ENCODE data around the gene RSAD1.

RSAD1 gene

GRCh38 chr17:50511058-50511457 is 32.4 kb downstream of the RSAD1 start:
- no peak for TF ChIP-seq CTCF (IDR thresholded peaks at IDR 0.05; ENCODE audit: low read depth, low read length, missing control alignments)
- DNase-seq (ENCODE audit: low read depth): peak; percentile 86
- H3K4me3 ChIP-seq (ENCODE audit: low read depth, low read length): no peak overlapping the region

- DNase-seq (ENCODE audit: low read depth): no peak
- H3K4me3 ChIP-seq (ENCODE audit: low read depth, low read length): no peak overlapping the region
- TF ChIP-seq CTCF (IDR thresholded peaks at IDR 0.05; ENCODE audit: low read depth, low read length, missing control alignments): no peak
Observed at GRCh38 chr17:50513495-50513894, 34.8 kb downstream of the RSAD1 start.

GRCh38 chr17:50514388-50514787 is 35.7 kb downstream of the RSAD1 start:
- H3K4me3 ChIP-seq (ENCODE audit: low read depth, low read length): no peak overlapping the region
- no peak for TF ChIP-seq CTCF (IDR thresholded peaks at IDR 0.05; ENCODE audit: low read depth, low read length, missing control alignments)
- no peak for DNase-seq (ENCODE audit: low read depth)

GRCh38 chr17:50514936-50515702 is 36.5 kb downstream of the RSAD1 start:
- TF ChIP-seq CTCF (IDR thresholded peaks at IDR 0.05; ENCODE audit: low read depth, low read length, missing control alignments): no peak
- DNase-seq (ENCODE audit: low read depth): no peak
- H3K4me3 ChIP-seq (ENCODE audit: low read depth, low read length): no peak overlapping the region

GRCh38 chr17:50517011-50517410 is 38.4 kb downstream of the RSAD1 start:
- DNase-seq (ENCODE audit: low read depth): no peak
- H3K4me3 ChIP-seq (ENCODE audit: low read depth, low read length): no peak overlapping the region
- no peak for TF ChIP-seq CTCF (IDR thresholded peaks at IDR 0.05; ENCODE audit: low read depth, low read length, missing control alignments)

GRCh38 chr17:50517504-50518383 is 39.1 kb downstream of the RSAD1 start:
- no peak for TF ChIP-seq CTCF (IDR thresholded peaks at IDR 0.05; ENCODE audit: low read depth, low read length, missing control alignments)
- no peak overlapping the region for H3K4me3 ChIP-seq (ENCODE audit: low read depth, low read length)
- DNase-seq (ENCODE audit: low read depth): no peak

Data from GM12864 (cell line).